ENCODE data around the gene TMEM132E.

TMEM132E gene

GRCh38 chr17:34586346-34586846, 7.0 kb downstream of the TMEM132E start:
- DNase-seq (ENCODE audit: low read depth), result no peak
- no peak overlapping the region for H3K4me3 ChIP-seq (ENCODE audit: low read depth, low read length)
- no peak for TF ChIP-seq CTCF (conservative IDR thresholded peaks at IDR 0.05; ENCODE audit: low read depth, low read length)

GRCh38 chr17:34588266-34588665, 8.9 kb downstream of the TMEM132E start:
- no peak for TF ChIP-seq CTCF (conservative IDR thresholded peaks at IDR 0.05; ENCODE audit: low read depth, low read length)
- no peak overlapping the region for H3K4me3 ChIP-seq (ENCODE audit: low read depth, low read length)
- DNase-seq (ENCODE audit: low read depth), result no peak

- no peak for TF ChIP-seq CTCF (conservative IDR thresholded peaks at IDR 0.05; ENCODE audit: low read depth, low read length)
- H3K4me3 ChIP-seq (ENCODE audit: low read depth, low read length), result no peak overlapping the region
- no peak for DNase-seq (ENCODE audit: low read depth)
These were observed 10.0 kb downstream of the TMEM132E start for GRCh38 chr17:34589120-34589965.

GRCh38 chr17:34592002-34592401, 12.6 kb downstream of the TMEM132E start:
- no peak overlapping the region for H3K4me3 ChIP-seq (ENCODE audit: low read depth, low read length)
- DNase-seq (ENCODE audit: low read depth), result no peak
- no peak for TF ChIP-seq CTCF (conservative IDR thresholded peaks at IDR 0.05; ENCODE audit: low read depth, low read length)

- no peak overlapping the region for H3K4me3 ChIP-seq (ENCODE audit: low read depth, low read length)
- no peak for DNase-seq (ENCODE audit: low read depth)
- TF ChIP-seq CTCF (conservative IDR thresholded peaks at IDR 0.05; ENCODE audit: low read depth, low read length), result no peak
These were observed 17.5 kb downstream of the TMEM132E start for GRCh38 chr17:34596920-34597319.

- no peak for TF ChIP-seq CTCF (conservative IDR thresholded peaks at IDR 0.05; ENCODE audit: low read depth, low read length)
- no peak overlapping the region for H3K4me3 ChIP-seq (ENCODE audit: low read depth, low read length)
- no peak for DNase-seq (ENCODE audit: low read depth)
These were observed 18.9 kb downstream of the TMEM132E start for GRCh38 chr17:34598161-34598776.
